Measurements from ENCODE around the gene ATP8A1. TPM values are rescaled to one million over a fixed set of nuclear protein-coding genes. Genes with fewer than 3 reads are reported as not detected.

The ATP8A1 gene
- total RNA-seq, 1 experiment from 2014 or later, result 0.80 TPM

DNA sequence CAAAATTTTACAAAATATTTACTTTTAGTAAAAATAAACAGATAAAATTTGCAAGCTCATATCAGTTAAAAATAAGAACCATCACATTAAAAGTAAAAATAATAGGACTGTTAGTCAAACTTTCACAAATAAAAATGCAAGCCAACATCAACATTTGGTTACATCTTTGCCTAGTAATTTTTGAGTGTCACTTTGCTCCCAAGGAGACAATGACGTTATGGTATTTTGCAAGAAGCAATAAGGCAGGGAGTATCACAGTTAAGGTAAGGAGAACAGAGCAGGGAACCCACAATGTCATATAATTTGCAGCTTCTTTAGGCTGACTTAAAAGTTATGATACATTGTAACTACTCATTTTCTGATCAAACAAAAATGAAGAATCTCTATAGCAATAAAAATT lies 98.7 kb downstream of the ATP8A1 start:
- no TSS peak for BruUV-seq (replicated peaks)
- no peak for DNase-seq (ENCODE audit: low read depth, low spot score)
- no peaks in the 10 kb centered on the region for H3K9me3 ChIP-seq (ENCODE audit: control insufficient read depth, insufficient read depth, low read depth, low read length)
- TF ChIP-seq, protein P1, sequence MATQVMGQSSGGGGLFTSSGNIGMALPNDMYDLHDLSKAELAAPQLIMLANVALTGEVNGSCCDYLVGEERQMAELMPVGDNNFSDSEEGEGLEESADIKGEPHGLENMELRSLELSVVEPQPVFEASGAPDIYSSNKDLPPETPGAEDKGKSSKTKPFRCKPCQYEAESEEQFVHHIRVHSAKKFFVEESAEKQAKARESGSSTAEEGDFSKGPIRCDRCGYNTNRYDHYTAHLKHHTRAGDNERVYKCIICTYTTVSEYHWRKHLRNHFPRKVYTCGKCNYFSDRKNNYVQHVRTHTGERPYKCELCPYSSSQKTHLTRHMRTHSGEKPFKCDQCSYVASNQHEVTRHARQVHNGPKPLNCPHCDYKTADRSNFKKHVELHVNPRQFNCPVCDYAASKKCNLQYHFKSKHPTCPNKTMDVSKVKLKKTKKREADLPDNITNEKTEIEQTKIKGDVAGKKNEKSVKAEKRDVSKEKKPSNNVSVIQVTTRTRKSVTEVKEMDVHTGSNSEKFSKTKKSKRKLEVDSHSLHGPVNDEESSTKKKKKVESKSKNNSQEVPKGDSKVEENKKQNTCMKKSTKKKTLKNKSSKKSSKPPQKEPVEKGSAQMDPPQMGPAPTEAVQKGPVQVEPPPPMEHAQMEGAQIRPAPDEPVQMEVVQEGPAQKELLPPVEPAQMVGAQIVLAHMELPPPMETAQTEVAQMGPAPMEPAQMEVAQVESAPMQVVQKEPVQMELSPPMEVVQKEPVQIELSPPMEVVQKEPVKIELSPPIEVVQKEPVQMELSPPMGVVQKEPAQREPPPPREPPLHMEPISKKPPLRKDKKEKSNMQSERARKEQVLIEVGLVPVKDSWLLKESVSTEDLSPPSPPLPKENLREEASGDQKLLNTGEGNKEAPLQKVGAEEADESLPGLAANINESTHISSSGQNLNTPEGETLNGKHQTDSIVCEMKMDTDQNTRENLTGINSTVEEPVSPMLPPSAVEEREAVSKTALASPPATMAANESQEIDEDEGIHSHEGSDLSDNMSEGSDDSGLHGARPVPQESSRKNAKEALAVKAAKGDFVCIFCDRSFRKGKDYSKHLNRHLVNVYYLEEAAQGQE (IDR thresholded peaks at IDR 0.05; ENCODE audit: insufficient read depth in 1 of 2, low read depth in 2 of 2, low read length in 1 of 2), result no peak
- TF ChIP-seq TCF7L2 (IDR thresholded peaks at IDR 0.05; ENCODE audit: low read depth, low read length) (no peak), SIN3A (IDR thresholded peaks at IDR 0.05; ENCODE audit: borderline replicate concordance, insufficient read depth, low read depth, low read length) (no peak), POLR2AphosphoS5 (IDR thresholded peaks at IDR 0.05; ENCODE audit: low read depth, low read length) (no peak)
- TF ChIP-seq, protein P2, sequence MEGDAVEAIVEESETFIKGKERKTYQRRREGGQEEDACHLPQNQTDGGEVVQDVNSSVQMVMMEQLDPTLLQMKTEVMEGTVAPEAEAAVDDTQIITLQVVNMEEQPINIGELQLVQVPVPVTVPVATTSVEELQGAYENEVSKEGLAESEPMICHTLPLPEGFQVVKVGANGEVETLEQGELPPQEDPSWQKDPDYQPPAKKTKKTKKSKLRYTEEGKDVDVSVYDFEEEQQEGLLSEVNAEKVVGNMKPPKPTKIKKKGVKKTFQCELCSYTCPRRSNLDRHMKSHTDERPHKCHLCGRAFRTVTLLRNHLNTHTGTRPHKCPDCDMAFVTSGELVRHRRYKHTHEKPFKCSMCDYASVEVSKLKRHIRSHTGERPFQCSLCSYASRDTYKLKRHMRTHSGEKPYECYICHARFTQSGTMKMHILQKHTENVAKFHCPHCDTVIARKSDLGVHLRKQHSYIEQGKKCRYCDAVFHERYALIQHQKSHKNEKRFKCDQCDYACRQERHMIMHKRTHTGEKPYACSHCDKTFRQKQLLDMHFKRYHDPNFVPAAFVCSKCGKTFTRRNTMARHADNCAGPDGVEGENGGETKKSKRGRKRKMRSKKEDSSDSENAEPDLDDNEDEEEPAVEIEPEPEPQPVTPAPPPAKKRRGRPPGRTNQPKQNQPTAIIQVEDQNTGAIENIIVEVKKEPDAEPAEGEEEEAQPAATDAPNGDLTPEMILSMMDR (IDR thresholded peaks at IDR 0.05), result no peak
- CTCF ChIA-PET, result no interaction called here
- H3K27me3 ChIP-seq (ENCODE audit: control insufficient read depth, insufficient read depth, low read length), result no peaks in the 10 kb centered on the region
- POLR2A ChIA-PET, result no interaction called here
- no peaks in the 10 kb centered on the region for H3K36me3 ChIP-seq (ENCODE audit: control insufficient read depth, insufficient read depth, low read length)
- in situ Hi-C loops (cut with HindIII; ENCODE audit: low pct_unique_long_range_greater_than_20kb, low sequenced_read_pairs) (no loop called here), intact Hi-C loops (cut with micrococcal nuclease; ENCODE audit: unreplicated experiment) (no loop called here)
- ATAC-seq, result no peak
- H3K4me3 ChIP-seq (ENCODE audit: low read depth in 2 of 2, low read length in 2 of 2), result no peak overlapping the region
- H3K4me1 ChIP-seq (ENCODE audit: control insufficient read depth, insufficient read depth, low read length), result no peaks in the 10 kb centered on the region
- H3K27ac ChIP-seq (ENCODE audit: low read length), result no peak overlapping the region

DNA sequence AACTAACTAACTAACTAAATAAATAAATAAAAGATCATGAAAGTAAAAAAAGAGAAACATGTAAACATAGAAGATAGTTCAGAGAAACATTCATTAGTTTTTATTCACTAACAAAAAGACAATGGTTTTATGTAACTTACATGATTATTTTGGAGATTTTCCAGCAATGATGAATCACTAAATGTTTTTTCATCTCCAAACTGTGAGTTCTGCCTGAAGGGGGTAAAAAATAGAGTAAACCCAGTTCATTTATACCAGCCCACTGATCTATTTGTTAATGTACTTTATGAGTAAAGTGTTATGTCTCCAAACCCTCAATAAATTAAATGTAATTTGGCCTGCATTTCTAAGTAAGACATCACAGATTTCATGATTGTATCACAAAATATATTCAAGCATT lies 101.1 kb downstream of the ATP8A1 start:
- Histone ChIP-seq H3K4me3 (ENCODE audit: low read depth in 2 of 2, low read length in 2 of 2) (no peak overlapping the region), H3K9me3 (ENCODE audit: control insufficient read depth, insufficient read depth, low read depth, low read length) (no peaks in the 10 kb centered on the region), H3K27me3 (ENCODE audit: control insufficient read depth, insufficient read depth, low read length) (no peaks in the 10 kb centered on the region), H3K4me1 (ENCODE audit: control insufficient read depth, insufficient read depth, low read length) (no peaks in the 10 kb centered on the region), H3K27ac (ENCODE audit: low read length) (no peak overlapping the region), H3K36me3 (ENCODE audit: control insufficient read depth, insufficient read depth, low read length) (no peaks in the 10 kb centered on the region)
- TF ChIP-seq, protein P1 (IDR thresholded peaks at IDR 0.05; ENCODE audit: insufficient read depth in 1 of 2, low read depth in 2 of 2, low read length in 1 of 2), result no peak
- TF ChIP-seq TCF7L2 (IDR thresholded peaks at IDR 0.05; ENCODE audit: low read depth, low read length), result no peak
- TF ChIP-seq POLR2AphosphoS5 (IDR thresholded peaks at IDR 0.05; ENCODE audit: low read depth, low read length), result no peak
- TF ChIP-seq, protein P2 (IDR thresholded peaks at IDR 0.05), result no peak
- TF ChIP-seq SIN3A (IDR thresholded peaks at IDR 0.05; ENCODE audit: borderline replicate concordance, insufficient read depth, low read depth, low read length), result no peak
- in situ Hi-C loops (cut with HindIII; ENCODE audit: low pct_unique_long_range_greater_than_20kb, low sequenced_read_pairs) (no loop called here), intact Hi-C loops (cut with micrococcal nuclease; ENCODE audit: unreplicated experiment) (no loop called here)
- DNase-seq (ENCODE audit: low read depth, low spot score), result no peak
- BruUV-seq (replicated peaks), result no TSS peak
- ChIA-PET CTCF (interaction anchor here (0.6 kb wide), 1 partner anchor 11 kb away, joined by 3 read pairs; no protein-coding TSS in a partner anchor), POLR2A (no interaction called here)
- no peak for ATAC-seq
